Astrocyte (in vitro differentiated cells and primary cell): ENCODE measurements around the gene SMAP1. TPM values are rescaled to one million over a fixed set of nuclear protein-coding genes. Genes with fewer than 3 reads are reported as not detected.

Experiments
- DNase-seq: peaks from one replicate; pipeline ENCODE4 v3.0.0-alpha.2; 2010; ENCODE audit warnings: low read depth
- FAIRE-seq: peaks from 2 replicates; lab custom pipeline; 2011; peaks lifted over from hg19 to GRCh38; lab: Jason Lieb, UNC
- H2AFZ ChIP-seq: 2 replicates; pipeline ENCODE4 v1.6.0; 2012; ENCODE audit warnings: low read depth, low read length, inconsistent platforms
- H3K27ac ChIP-seq: 2 replicates; pipeline ENCODE4 v1.5.1; 2011; ENCODE audit warnings: low read depth, low read length, inconsistent platforms
- H3K27me3 ChIP-seq: 2 replicates; pipeline ENCODE4 v1.6.0; 2011; ENCODE audit warnings: low read length, inconsistent platforms; ENCODE audit not compliant: insufficient read depth
- H3K36me3 ChIP-seq: 2 replicates; pipeline ENCODE4 v1.5.1; 2011; ENCODE audit warnings: low read length, inconsistent platforms; ENCODE audit not compliant: insufficient read depth
- H3K4me1 ChIP-seq: 2 replicates; pipeline ENCODE4 v1.5.1; 2011; ENCODE audit warnings: low read length, inconsistent platforms; ENCODE audit not compliant: insufficient read depth
- H3K4me2 ChIP-seq: 2 replicates; pipeline ENCODE4 v1.6.0; 2012; ENCODE audit warnings: low read length, inconsistent platforms
- H3K4me3 ChIP-seq: 2 replicates; pipeline ENCODE4 v1.5.1; 2011; ENCODE audit warnings: low read depth, mild to moderate bottlenecking, low read length, inconsistent platforms; ENCODE audit not compliant: insufficient read depth
- H3K79me2 ChIP-seq: 2 replicates; pipeline ENCODE4 v1.6.0; 2012; ENCODE audit warnings: mild to moderate bottlenecking, low read length, inconsistent platforms; ENCODE audit not compliant: insufficient read depth
- H3K9ac ChIP-seq: 2 replicates; pipeline ENCODE4 v1.6.0; 2012; ENCODE audit warnings: mild to moderate bottlenecking, low read length, inconsistent platforms
- H3K9me3 ChIP-seq: 2 replicates; pipeline ENCODE4 v1.5.1; 2012; ENCODE audit warnings: low read depth, mild to moderate bottlenecking, low read length, inconsistent platforms; ENCODE audit not compliant: insufficient read depth
- H4K20me1 ChIP-seq: 2 replicates; pipeline ENCODE4 v1.6.0; 2012; ENCODE audit warnings: low read length, inconsistent platforms; ENCODE audit not compliant: insufficient read depth
- H3K27ac Mint-ChIP-seq: one replicate; pipeline ENCODE4 v1.8.0; 2021; ENCODE audit warnings: mild to moderate bottlenecking, mixed read lengths; ENCODE audit not compliant: unreplicated experiment
- H3K27me3 Mint-ChIP-seq: one replicate; pipeline ENCODE4 v1.8.0; 2021; ENCODE audit warnings: low read depth, mixed read lengths; ENCODE audit not compliant: unreplicated experiment
- H3K36me3 Mint-ChIP-seq: one replicate; pipeline ENCODE4 v1.8.0; 2021; ENCODE audit warnings: low read depth, mixed read lengths; ENCODE audit not compliant: unreplicated experiment
- H3K4me1 Mint-ChIP-seq: one replicate; pipeline ENCODE4 v1.8.0; 2021; ENCODE audit warnings: low read depth, mixed read lengths; ENCODE audit not compliant: unreplicated experiment
- H3K4me3 Mint-ChIP-seq: one replicate; pipeline ENCODE4 v1.8.0; 2021; ENCODE audit warnings: mild to moderate bottlenecking, moderate library complexity, mixed read lengths; ENCODE audit not compliant: unreplicated experiment
- H3K9me3 Mint-ChIP-seq: one replicate; pipeline ENCODE4 v1.8.0; 2021; ENCODE audit warnings: mild to moderate bottlenecking, mixed read lengths; ENCODE audit not compliant: unreplicated experiment
- EZH2 ChIP-seq: IDR thresholded peaks from 2 replicates; pipeline ENCODE4 v1.6.1; 2012; ENCODE audit warnings: mild to moderate bottlenecking, low read length, inconsistent platforms; ENCODE audit not compliant: insufficient read depth
- total RNA-seq: library from RNA; stranded (reverse); gene quantifications from 2 replicates; pipeline ENCODE4 v1.2.1, GENCODE V29; 2021
- TF ChIP-seq, protein P1 (sequence below): IDR thresholded peaks from 2 replicates; pipeline ENCODE4 v1.5.1; 2011; ENCODE audit warnings: low read depth, mild to moderate bottlenecking, inconsistent platforms, low read length, moderate library complexity; ENCODE audit not compliant: insufficient read depth

Gene SMAP1
- total RNA-seq, 1 donor from 2014 or later: 27.3 TPM

DNA sequence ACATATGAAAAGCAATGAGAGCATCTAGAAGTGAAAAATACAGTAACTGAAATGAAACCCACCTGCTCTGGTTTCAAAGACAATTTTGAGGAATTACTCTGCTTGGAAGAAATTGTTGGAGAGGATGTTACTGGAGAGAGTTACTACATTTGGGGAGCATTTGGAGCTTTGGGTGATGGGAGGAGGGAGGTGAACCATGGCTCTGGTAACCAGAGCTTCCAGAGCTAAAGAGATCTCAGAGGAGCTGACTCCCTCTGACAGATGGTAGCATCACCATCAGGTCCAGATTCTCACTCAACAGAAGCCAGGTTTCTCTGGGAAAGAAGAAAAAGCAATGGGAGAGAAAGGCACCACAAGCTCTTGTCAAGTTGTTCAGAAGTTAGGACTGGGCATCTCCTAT is 42.2 kb upstream of the SMAP1 start:
- FAIRE-seq (no peak), DNase-seq (no peak)
- no peaks in the 10 kb centered on the region for H3K27me3 ChIP-seq
- Mint-ChIP-seq H3K4me3 (no peak overlapping the region), H3K36me3 (no peaks in the 10 kb centered on the region), H3K27ac (no peak overlapping the region), H3K9me3 (peaks cover 3% of the 10 kb centered on the region), H3K4me1 (no peaks in the 10 kb centered on the region), H3K27me3 (peaks cover 2% of the 10 kb centered on the region)
- no peaks in the 10 kb centered on the region for H3K9me3 ChIP-seq
- H2AFZ ChIP-seq: no peak overlapping the region
- H3K27ac ChIP-seq: no peak overlapping the region
- no peak overlapping the region for H3K4me2 ChIP-seq
- no peaks in the 10 kb centered on the region for H3K36me3 ChIP-seq
- H3K4me1 ChIP-seq: no peaks in the 10 kb centered on the region
- TF ChIP-seq, protein P1, sequence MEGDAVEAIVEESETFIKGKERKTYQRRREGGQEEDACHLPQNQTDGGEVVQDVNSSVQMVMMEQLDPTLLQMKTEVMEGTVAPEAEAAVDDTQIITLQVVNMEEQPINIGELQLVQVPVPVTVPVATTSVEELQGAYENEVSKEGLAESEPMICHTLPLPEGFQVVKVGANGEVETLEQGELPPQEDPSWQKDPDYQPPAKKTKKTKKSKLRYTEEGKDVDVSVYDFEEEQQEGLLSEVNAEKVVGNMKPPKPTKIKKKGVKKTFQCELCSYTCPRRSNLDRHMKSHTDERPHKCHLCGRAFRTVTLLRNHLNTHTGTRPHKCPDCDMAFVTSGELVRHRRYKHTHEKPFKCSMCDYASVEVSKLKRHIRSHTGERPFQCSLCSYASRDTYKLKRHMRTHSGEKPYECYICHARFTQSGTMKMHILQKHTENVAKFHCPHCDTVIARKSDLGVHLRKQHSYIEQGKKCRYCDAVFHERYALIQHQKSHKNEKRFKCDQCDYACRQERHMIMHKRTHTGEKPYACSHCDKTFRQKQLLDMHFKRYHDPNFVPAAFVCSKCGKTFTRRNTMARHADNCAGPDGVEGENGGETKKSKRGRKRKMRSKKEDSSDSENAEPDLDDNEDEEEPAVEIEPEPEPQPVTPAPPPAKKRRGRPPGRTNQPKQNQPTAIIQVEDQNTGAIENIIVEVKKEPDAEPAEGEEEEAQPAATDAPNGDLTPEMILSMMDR: no peak
- TF ChIP-seq EZH2: no peak
- no peak overlapping the region for H3K9ac ChIP-seq
- H4K20me1 ChIP-seq: no peaks in the 10 kb centered on the region
- H3K4me3 ChIP-seq: no peak overlapping the region
- no peaks in the 10 kb centered on the region for H3K79me2 ChIP-seq

DNA sequence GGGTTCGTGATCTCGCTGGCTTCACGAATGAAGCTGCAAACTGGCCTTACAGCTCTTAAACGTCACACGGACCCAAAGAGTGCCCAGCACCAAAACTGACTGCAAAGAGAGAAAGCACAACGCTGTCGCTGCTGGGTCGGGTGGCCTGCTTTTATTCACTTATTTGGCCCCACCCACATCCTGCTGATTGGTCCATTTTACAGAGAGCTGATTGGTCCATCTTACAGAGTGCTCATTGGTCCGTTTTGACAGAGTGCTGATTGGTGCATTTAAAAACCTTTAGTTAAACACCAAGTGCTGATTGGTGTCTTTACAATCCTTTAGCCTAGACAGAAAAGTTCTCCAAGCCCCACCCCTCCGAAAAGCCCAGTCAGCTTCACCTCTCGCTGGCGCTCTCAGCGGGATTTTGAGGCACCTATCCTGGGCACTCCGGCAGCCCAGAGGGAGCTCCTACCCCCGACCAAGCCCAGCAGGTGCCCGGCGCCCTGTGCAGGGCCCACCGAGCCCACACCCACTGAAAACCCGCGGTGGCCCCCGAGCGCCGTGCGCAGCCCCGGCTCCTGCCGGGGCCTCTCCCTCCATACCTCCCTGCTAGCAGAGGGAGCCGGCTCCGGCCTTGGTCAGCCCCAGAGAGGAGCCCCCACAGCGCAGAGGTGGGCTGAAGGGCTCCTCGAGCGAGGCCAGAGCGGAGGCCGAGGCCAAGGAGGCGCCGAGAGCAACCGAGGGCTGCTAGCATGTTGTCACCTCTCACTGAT is 40.0 kb upstream of the SMAP1 start:
- H2AFZ ChIP-seq: no peak overlapping the region
- no peaks in the 10 kb centered on the region for H4K20me1 ChIP-seq
- H3K27ac ChIP-seq: no peak overlapping the region
- no peak overlapping the region for H3K4me2 ChIP-seq
- no peaks in the 10 kb centered on the region for H3K36me3 Mint-ChIP-seq
- FAIRE-seq (no peak), DNase-seq (no peak)
- H3K4me1 Mint-ChIP-seq: no peaks in the 10 kb centered on the region
- H3K9me3 ChIP-seq: no peaks in the 10 kb centered on the region
- no peak overlapping the region for H3K27ac Mint-ChIP-seq
- no peak for TF ChIP-seq EZH2
- TF ChIP-seq, protein P1: no peak
- no peak overlapping the region for H3K9ac ChIP-seq
- H3K4me1 ChIP-seq: no peaks in the 10 kb centered on the region
- H3K79me2 ChIP-seq: no peaks in the 10 kb centered on the region
- H3K4me3 Mint-ChIP-seq: no peak overlapping the region
- H3K4me3 ChIP-seq: no peak overlapping the region
- H3K36me3 ChIP-seq: no peaks in the 10 kb centered on the region
- H3K9me3 Mint-ChIP-seq: peaks cover 3% of the 10 kb centered on the region
- H3K27me3 Mint-ChIP-seq: peaks cover 2% of the 10 kb centered on the region
- H3K27me3 ChIP-seq: no peaks in the 10 kb centered on the region

DNA sequence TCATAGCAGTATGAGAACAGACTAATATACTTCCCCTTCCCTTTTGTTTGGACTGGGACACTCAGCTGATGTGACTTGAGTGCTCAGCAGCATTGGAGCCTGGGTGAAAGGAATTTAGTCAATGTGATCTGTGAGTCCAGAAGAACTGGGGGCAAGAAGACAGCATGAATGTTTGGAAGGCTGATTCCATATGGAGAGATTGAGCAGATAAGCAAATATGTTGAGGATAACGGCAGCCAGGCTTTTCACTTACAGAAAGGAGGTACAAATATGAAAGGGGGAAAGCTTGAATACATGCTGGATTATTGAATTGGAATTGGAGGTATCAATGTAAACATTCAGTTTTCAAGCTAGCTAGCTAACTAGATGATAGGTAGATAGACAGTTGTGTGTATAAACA is 37.8 kb upstream of the SMAP1 start:
- H3K79me2 ChIP-seq: no peaks in the 10 kb centered on the region
- H3K27me3 Mint-ChIP-seq: peaks cover 2% of the 10 kb centered on the region
- H3K9ac ChIP-seq: no peak overlapping the region
- FAIRE-seq: no peak
- no peaks in the 10 kb centered on the region for H3K36me3 ChIP-seq
- H3K4me3 Mint-ChIP-seq: no peak overlapping the region
- no peak overlapping the region for H2AFZ ChIP-seq
- no peaks in the 10 kb centered on the region for H3K4me1 ChIP-seq
- H3K36me3 Mint-ChIP-seq: no peaks in the 10 kb centered on the region
- H4K20me1 ChIP-seq: no peaks in the 10 kb centered on the region
- no peaks in the 10 kb centered on the region for H3K4me1 Mint-ChIP-seq
- H3K4me3 ChIP-seq: no peak overlapping the region
- no peaks in the 10 kb centered on the region for H3K9me3 ChIP-seq
- peaks cover 3% of the 10 kb centered on the region for H3K9me3 Mint-ChIP-seq
- no peaks in the 10 kb centered on the region for H3K27me3 ChIP-seq
- H3K27ac Mint-ChIP-seq: no peak overlapping the region
- no peak overlapping the region for H3K27ac ChIP-seq
- H3K4me2 ChIP-seq: no peak overlapping the region
- TF ChIP-seq, protein P1: no peak
- no peak for TF ChIP-seq EZH2
- DNase-seq: no peak
